H7 (cell line): ENCODE measurements around the gene ACADM. TPM values are rescaled to one million over a fixed set of nuclear protein-coding genes. Genes with fewer than 3 reads are reported as not detected.
A peak's percentile ranks its signal among the peaks of the same experiment; 100 is the strongest.
"Not testable (repeated sequence)": the region's sequence is repeated elsewhere in the genome, so short reads cannot be mapped to it uniquely, and the experiment has no call there.

Experiments
- DNase-seq: peaks from one replicate; pipeline ENCODE4 v3.0.0; 2012
- H3K27me3 ChIP-seq: 2 replicates; pipeline ENCODE4 v1.6.0; 2011; ENCODE audit warnings: mild to moderate bottlenecking, low read length; ENCODE audit not compliant: control insufficient read depth, insufficient read depth
- H3K36me3 ChIP-seq: replicated peaks from 2 replicates; pipeline ENCODE4 v1.5.1; 2011; ENCODE audit warnings: low read length; ENCODE audit not compliant: control insufficient read depth, insufficient read depth
- H3K4me3 ChIP-seq: 2 replicates; pipeline ENCODE4 v1.5.1; 2011; ENCODE audit warnings: low read depth, mild to moderate bottlenecking, control low read depth, low read length, moderate library complexity; ENCODE audit not compliant: insufficient read depth
- total RNA-seq: library from RNA; depleted of rRNA; stranded (reverse); fragments of >200 nt; shearing (Covaris generic); gene quantifications from 2 replicates; pipeline ENCODE4 v1.2.3, GENCODE V29; 2014

ACADM gene
- total RNA-seq, 1 experiment from 2014 or later: 69.5 TPM

- no peaks in the 10 kb centered on the region for H3K36me3 ChIP-seq
Measured at GRCh38 chr1:75768016-75768415, 43.5 kb downstream of the ACADM start.

GRCh38 chr1:75770761-75771160, 46.3 kb downstream of the ACADM start:
- H3K36me3 ChIP-seq: no peaks in the 10 kb centered on the region
- H3K4me3 ChIP-seq: no peak overlapping the region
- no peak for DNase-seq
- no peaks in the 10 kb centered on the region for H3K27me3 ChIP-seq

More at GRCh38 chr1:75768016-75768415, 43.5 kb downstream of the ACADM start:
- DNase-seq: no peak
- Histone ChIP-seq H3K27me3 (no peaks in the 10 kb centered on the region), H3K4me3 (no peak overlapping the region)

DNA sequence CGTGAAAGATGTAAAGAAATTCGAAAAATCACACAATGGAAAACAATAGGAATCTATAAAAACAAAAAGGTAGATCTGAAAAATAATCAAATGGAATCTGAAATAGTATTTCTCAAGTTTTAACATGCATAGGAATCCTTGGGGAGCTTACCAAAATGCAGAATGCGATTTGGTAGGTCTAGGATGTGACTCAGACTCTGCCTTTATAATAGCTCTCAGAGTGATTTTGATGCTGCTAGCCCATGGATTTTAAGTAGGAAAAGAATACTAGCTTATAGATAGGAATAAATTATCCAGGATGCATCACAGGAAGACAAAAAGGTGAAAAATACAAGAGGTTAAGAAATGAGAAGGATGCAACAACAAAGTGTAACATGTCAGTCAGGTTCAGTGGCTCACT, 47.5 kb downstream of the ACADM start:
- Histone ChIP-seq H3K4me3 (no peak overlapping the region), H3K36me3 (no peaks in the 10 kb centered on the region), H3K27me3 (no peaks in the 10 kb centered on the region)
- DNase-seq: no peak

- DNase-seq, H3K4me3 ChIP-seq: not testable (repeated sequence)
Measured at GRCh38 chr1:75777812-75778211, 53.3 kb downstream of the ACADM start.

GRCh38 chr1:75778694-75779093, 54.2 kb downstream of the ACADM start:
- not testable (repeated sequence) for H3K36me3 ChIP-seq, H3K4me3 ChIP-seq, DNase-seq, H3K27me3 ChIP-seq

More at GRCh38 chr1:75777812-75778211, 53.3 kb downstream of the ACADM start:
- not testable (repeated sequence) for H3K36me3 ChIP-seq, H3K27me3 ChIP-seq

DNA sequence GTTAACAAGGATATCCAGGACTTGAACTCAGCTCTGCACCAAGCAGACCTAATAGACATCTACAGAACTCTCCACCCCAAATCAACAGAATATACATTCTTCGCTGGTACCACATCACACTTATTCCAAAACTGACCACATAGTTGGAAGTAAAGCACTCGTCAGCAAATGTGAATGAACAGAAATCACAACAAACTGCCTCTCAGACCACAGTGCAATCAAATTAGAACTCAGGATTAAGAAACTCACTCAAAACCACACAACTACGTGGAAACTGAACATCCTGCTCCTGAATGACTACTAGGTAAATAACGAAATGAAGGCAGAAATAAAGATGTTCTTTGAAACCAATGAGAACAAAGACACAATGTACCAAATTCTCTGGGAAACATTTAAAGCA, 55.7 kb downstream of the ACADM start:
- H3K27me3 ChIP-seq, H3K4me3 ChIP-seq, DNase-seq, H3K36me3 ChIP-seq: not testable (repeated sequence)

- H3K36me3 ChIP-seq, DNase-seq, H3K27me3 ChIP-seq, H3K4me3 ChIP-seq: not testable (repeated sequence)
Measured at GRCh38 chr1:75783920-75784319, 59.4 kb downstream of the ACADM start.

- Histone ChIP-seq H3K4me3 (peak overlapping the region; percentile 76), H3K27me3 (no peaks in the 10 kb centered on the region), H3K36me3 (peaks cover 14% of the 10 kb centered on the region)
- no peak for DNase-seq
Measured at GRCh38 chr1:75785320-75785982, 60.9 kb downstream of the ACADM start.

- peak within 1 kb of the TSS; percentile 76 for H3K4me3 ChIP-seq
- H3K36me3 ChIP-seq: peaks cover 20% of the 10 kb centered on the region
- DNase-seq: peak; percentile 90
- no peaks in the 10 kb centered on the region for H3K27me3 ChIP-seq
Measured at GRCh38 chr1:75785983-75786853, 61.7 kb downstream of the ACADM start, which contains the start of gene RABGGTB. RABGGTB (plus strand) TSS chr1:75786256; CDS start chr1:75786272, 16 bp downstream.

GRCh38 chr1:75786901-75787493, 62.5 kb downstream of the ACADM start:
- Histone ChIP-seq H3K27me3 (no peaks in the 10 kb centered on the region), H3K4me3 (peak overlapping the region; percentile 76), H3K36me3 (peaks cover 26% of the 10 kb centered on the region)
- no peak for DNase-seq

GRCh38 chr1:75787524-75787923, 63.0 kb downstream of the ACADM start:
- peaks cover 29% of the 10 kb centered on the region for H3K36me3 ChIP-seq
- H3K27me3 ChIP-seq: no peaks in the 10 kb centered on the region

GRCh38 chr1:75789988-75790387, 65.5 kb downstream of the ACADM start:
- DNase-seq: no peak
- H3K4me3 ChIP-seq: no peak overlapping the region; the same call in 1 of the 2 replicates
- no peaks in the 10 kb centered on the region for H3K27me3 ChIP-seq
- H3K36me3 ChIP-seq: peaks cover 45% of the 10 kb centered on the region

More at GRCh38 chr1:75787524-75787923, 63.0 kb downstream of the ACADM start:
- H3K4me3 ChIP-seq: peak overlapping the region; percentile 76
- no peak for DNase-seq

DNA sequence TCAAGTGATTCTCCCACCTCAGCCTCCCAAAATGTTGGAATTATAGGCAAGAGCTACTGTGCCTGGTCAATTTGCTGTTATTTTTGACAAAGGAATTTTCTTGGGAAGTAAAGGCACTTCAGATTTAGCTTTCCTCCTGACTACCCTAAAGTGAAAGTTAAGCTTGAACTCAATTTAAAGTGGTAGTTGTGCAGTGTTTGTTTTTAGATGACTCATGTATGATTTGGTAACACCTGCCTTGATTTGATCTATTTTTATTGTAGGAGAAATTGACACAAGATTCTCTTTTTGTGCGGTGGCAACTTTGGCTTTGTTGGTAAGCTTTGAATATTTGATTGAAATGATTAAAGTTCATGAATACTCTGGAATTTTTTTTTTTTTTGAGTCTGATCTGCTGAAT, 66.5 kb downstream of the ACADM start:
- no peaks in the 10 kb centered on the region for H3K27me3 ChIP-seq
- H3K36me3 ChIP-seq: peaks cover 53% of the 10 kb centered on the region
- H3K4me3 ChIP-seq: no peak overlapping the region
- DNase-seq: no peak

DNA sequence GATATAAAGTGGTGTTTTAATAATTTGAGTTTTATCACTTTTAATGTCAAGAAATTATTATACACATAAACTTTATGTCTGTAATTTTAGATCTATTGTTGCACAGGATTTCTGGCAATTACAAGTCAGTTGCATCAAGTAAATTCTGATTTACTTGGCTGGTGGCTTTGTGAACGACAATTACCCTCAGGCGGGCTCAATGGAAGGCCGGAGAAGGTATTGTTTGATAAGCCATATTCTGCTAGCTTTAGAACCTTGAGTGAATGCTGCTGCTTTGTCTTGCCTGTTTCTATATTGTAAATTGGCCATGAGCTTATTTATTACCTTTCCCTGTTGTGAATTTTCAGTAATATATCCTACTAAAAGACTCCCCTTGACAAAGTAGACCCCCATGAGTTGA, 67.6 kb downstream of the ACADM start:
- Histone ChIP-seq H3K27me3 (no peaks in the 10 kb centered on the region), H3K4me3 (no peak overlapping the region), H3K36me3 (peaks cover 54% of the 10 kb centered on the region)
- DNase-seq: no peak
